Tibial nerve (tissue), 4 donors: ENCODE measurements around the gene XYLT1. TPM values are rescaled to one million over a fixed set of nuclear protein-coding genes. Genes with fewer than 3 reads are reported as not detected.

Experiments
- DNase-seq, 2 donors: peaks; one replicate each; pipeline ENCODE4 v3.0.0-alpha.2; 2019; ENCODE audit warnings: low spot score in 2 of 2
- H3K27ac ChIP-seq, 4 donors: fragments of 200-600 bp; sonication (generic) in 3 of 4; one replicate each; pipeline ENCODE4 v1.5.1; 2017 to 2019; ENCODE audit warnings: mild to moderate bottlenecking in 1 of 4
- H3K27me3 ChIP-seq, 2 donors: fragments of 200-600 bp; sonication (generic) in 1 of 2; one replicate each; pipeline versions ENCODE4 v1.5.1 to v1.6.0; 2017 to 2019
- H3K36me3 ChIP-seq, 3 donors: fragments of 200-600 bp; sonication (generic); one replicate each; pipeline ENCODE4 v1.5.1; 2018 to 2019
- H3K4me1 ChIP-seq, 4 donors: fragments of 200-600 bp; sonication (generic) in 3 of 4; one replicate each; pipeline ENCODE4 v1.5.1; 2017 to 2019
- H3K4me3 ChIP-seq, 4 donors: fragments of 200-600 bp; sonication (generic) in 3 of 4; one replicate each; pipeline ENCODE4 v1.5.1; 2017 to 2019; ENCODE audit warnings: mild to moderate bottlenecking in 1 of 4, moderate library complexity in 1 of 4
- H3K9me3 ChIP-seq, 4 donors: fragments of 200-600 bp; sonication (generic) in 3 of 4; one replicate each; pipeline ENCODE4 v1.5.1; 2017 to 2019
- CTCF ChIP-seq, 5 experiments: fragments of 200-600 bp in 3 of 5; fragments of 450-650 bp in 2 of 5; sonication (generic) in 3 of 5; IDR thresholded peaks; one replicate each; pipeline ENCODE4 v1.5.1; 2016 to 2019; ENCODE audit warnings: antibody characterized with exemption in 5 of 5, mild to moderate bottlenecking in 3 of 5, moderate library complexity in 2 of 5
- EP300 ChIP-seq, 2 donors: sonication (generic); formaldehyde crosslinking; IDR thresholded peaks; one replicate each; pipeline ENCODE4 v1.6.1; 2017; ENCODE audit warnings: antibody characterized with exemption in 2 of 2, mild to moderate bottlenecking in 1 of 2
- POLR2A ChIP-seq, 2 donors: fragments of 450-650 bp; IDR thresholded peaks; one replicate each; pipeline ENCODE4 v1.6.1; 2017; ENCODE audit warnings: antibody characterized with exemption in 2 of 2, mild to moderate bottlenecking in 2 of 2, moderate library complexity in 2 of 2
- WGBS, 2 donors: methylation state at CpG; one replicate each; pipeline ENCODE4 v1.1.5; 2018; 5-methylcytosine and 5-hydroxymethylcytosine counted together
- total RNA-seq, 4 donors: library from RNA; depleted of rRNA; stranded (reverse); fragments of >200 nt; gene quantifications; one replicate each; pipeline ENCODE4 v1.1.0, GENCODE V29; 2016

The XYLT1 gene
- total RNA-seq, 4 donors from 2014 or later = 13.8 to 23.1 (median 14.8) TPM

DNA sequence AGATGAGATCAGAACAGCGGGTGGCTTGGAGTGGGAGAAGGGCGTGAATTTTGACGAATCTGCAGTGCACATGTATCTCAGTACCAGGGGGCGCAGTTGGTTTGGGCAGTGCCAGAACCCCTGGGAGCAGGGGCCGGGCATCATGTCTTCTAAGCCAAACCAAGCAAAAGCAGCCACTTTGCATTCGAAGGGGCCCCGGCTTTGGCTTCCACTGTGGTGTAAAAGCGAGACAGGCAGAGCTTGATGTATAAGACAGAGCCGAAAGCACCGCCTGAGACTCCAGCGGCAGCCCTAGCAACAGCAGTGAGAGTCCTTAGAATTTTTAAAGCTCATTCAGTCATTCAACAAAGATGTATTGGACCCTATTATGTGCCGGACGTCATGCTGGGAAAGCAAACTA is 3.8 kb upstream of the XYLT1 start:
- no peak overlapping the region for H3K4me3 ChIP-seq
- H3K36me3 ChIP-seq = no peaks in the 10 kb centered on the region
- no peaks in the 10 kb centered on the region for H3K27me3 ChIP-seq
- TF ChIP-seq POLR2A (IDR thresholded peaks at IDR 0.05) = no peak
- no peak for TF ChIP-seq CTCF (IDR thresholded peaks at IDR 0.05)
- no peak for TF ChIP-seq EP300 (IDR thresholded peaks at IDR 0.05)
- WGBS, 2 donors = 41 to 53% methylated on average over 13 of the region's 13 CpGs
- no peak for DNase-seq
- no peaks in the 10 kb centered on the region for H3K9me3 ChIP-seq
- peak overlapping the region in 1 of 4 donors; percentile 39 for H3K27ac ChIP-seq
- H3K4me1 ChIP-seq = peaks cover 0 to 29% (median 6%) of the 10 kb centered on the region in 4 donors

DNA sequence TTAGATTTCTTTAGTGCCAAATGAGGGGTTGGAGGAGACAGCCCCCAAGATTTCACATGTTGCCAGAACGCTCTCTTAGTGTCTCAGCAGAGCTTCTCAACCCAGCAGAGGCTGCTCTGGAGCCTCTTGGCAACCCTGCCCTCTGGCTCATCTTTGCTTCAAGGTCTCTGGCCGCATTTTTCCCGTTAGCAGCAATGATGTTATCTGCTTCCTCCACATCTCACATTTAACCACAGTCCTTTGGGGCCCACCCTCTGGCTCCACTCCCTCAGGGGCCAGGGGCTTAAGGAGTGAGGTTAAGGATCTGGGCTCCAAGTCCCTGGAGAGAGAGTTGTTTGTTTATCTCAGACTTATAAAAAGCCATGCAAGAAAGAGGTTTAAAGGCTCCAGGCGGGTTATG is 3.3 kb upstream of the XYLT1 start:
- Histone ChIP-seq H3K36me3 (no peaks in the 10 kb centered on the region), H3K9me3 (no peaks in the 10 kb centered on the region), H3K27ac (peak overlapping the region in 2 of 4 donors; percentile 4 to 39), H3K27me3 (no peaks in the 10 kb centered on the region), H3K4me1 (peaks cover 0 to 34% (median 9%) of the 10 kb centered on the region in 4 donors), H3K4me3 (no peak overlapping the region)
- TF ChIP-seq POLR2A (IDR thresholded peaks at IDR 0.05) = no peak
- no peak for TF ChIP-seq EP300 (IDR thresholded peaks at IDR 0.05)
- no peak for TF ChIP-seq CTCF (IDR thresholded peaks at IDR 0.05)
- DNase-seq = no peak
- 22 to 44% methylated on average over 4 of the region's 4 CpGs for WGBS, 2 donors

DNA sequence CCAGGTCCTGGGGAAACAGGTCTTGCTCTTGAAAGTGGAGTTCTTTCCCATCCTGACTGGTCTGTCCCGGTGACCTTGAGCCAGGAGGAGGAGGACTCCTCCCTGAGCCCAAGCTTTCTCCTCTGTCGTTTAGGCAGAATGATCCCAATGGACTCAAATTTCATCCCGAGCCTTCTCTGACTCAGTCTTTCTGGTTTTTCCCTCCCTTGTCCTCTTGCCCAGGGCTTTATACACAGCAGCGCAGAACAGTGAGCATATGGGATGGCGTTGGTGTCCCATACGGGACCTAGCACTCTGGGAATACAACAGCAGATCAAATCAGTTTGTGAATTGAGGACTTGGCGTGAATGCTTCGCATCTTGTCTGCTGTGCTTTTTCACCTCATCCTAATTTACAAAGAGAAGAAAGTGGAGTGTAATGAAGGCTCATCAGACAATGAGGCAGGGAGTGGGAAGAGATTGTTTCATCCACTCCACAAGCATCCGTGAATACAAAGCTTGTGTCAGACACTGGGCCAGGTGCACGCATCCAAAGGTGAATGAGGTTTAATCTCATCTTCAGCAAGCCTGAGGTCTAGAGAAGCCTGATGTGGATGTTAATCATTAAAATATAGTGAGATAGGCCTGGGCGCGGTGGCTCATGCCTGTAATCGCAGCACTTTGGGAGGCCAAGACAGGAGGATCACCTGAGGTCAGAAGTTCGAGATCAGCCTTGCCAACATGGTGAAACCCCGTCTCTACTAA is 1.1 kb upstream of the XYLT1 start:
- H3K4me3 ChIP-seq = no peak overlapping the region
- peaks cover 0 to 55% (median 24%) of the 10 kb centered on the region in 4 donors for H3K4me1 ChIP-seq
- TF ChIP-seq POLR2A (IDR thresholded peaks at IDR 0.05) = no peak
- no peak for TF ChIP-seq CTCF (IDR thresholded peaks at IDR 0.05)
- TF ChIP-seq EP300 (IDR thresholded peaks at IDR 0.05) = no peak
- 70 to 74% methylated on average over 15 of the region's 15 CpGs for WGBS, 2 donors
- H3K27me3 ChIP-seq = no peaks in the 10 kb centered on the region
- no peaks in the 10 kb centered on the region for H3K9me3 ChIP-seq
- DNase-seq = no peak
- H3K36me3 ChIP-seq = no peaks in the 10 kb centered on the region
- H3K27ac ChIP-seq = peak overlapping the region; percentile 14 to 94 (median 87)

- 0 to 1% methylated on average over 1 to 19 of the region's 95 CpGs for WGBS, 2 donors
- H3K27ac ChIP-seq = peak overlapping the region; percentile 37 to 94 (median 87)
Observed at GRCh38 chr16:17470182-17470907, 415 bp downstream of the XYLT1 start.

More at GRCh38 chr16:17470182-17470907, 415 bp downstream of the XYLT1 start:
- no peak for DNase-seq
- Histone ChIP-seq H3K4me3 (peak overlapping the region; percentile 62 to 86 (median 78)), H3K9me3 (no peaks in the 10 kb centered on the region), H3K27me3 (peaks cover 0 to 6% of the 10 kb centered on the region in 2 donors), H3K4me1 (peaks cover 0 to 57% (median 23%) of the 10 kb centered on the region in 4 donors), H3K36me3 (no peaks in the 10 kb centered on the region)
- TF ChIP-seq CTCF (IDR thresholded peaks at IDR 0.05) (no peak), EP300 (IDR thresholded peaks at IDR 0.05) (no peak), POLR2A (IDR thresholded peaks at IDR 0.05) (no peak)
